NCI-H2107 (cell line): ENCODE results near the gene PCGF3.
"Not testable (repeated sequence)": the region's sequence is repeated elsewhere in the genome, so short reads cannot be mapped to it uniquely, and the experiment has no call there.

Experiments
- DNase-seq: peaks from one replicate; lab custom pipeline; 2025; lab: John Stamatoyannopoulos, UW

PCGF3 gene

GRCh38 chr4:797066-797465 lies 91.4 kb downstream of the PCGF3 start:
- DNase-seq: no peak

- no peak for DNase-seq
These were observed 95.9 kb downstream of the PCGF3 start for GRCh38 chr4:801436-802124.

- DNase-seq: no peak
These were observed 98.3 kb downstream of the PCGF3 start for GRCh38 chr4:803884-804283.

GRCh38 chr4:804804-805203 lies 99.2 kb downstream of the PCGF3 start:
- no peak for DNase-seq

GRCh38 chr4:806979-807378 lies 101.3 kb downstream of the PCGF3 start:
- DNase-seq: not testable (repeated sequence)

- DNase-seq: no peak
These were observed 102.2 kb downstream of the PCGF3 start for GRCh38 chr4:807792-808191.

GRCh38 chr4:808860-809570 lies 103.4 kb downstream of the PCGF3 start:
- no peak for DNase-seq

GRCh38 chr4:813900-814299 lies 108.3 kb downstream of the PCGF3 start:
- DNase-seq: no peak

- no peak for DNase-seq
These were observed 108.7 kb downstream of the PCGF3 start for GRCh38 chr4:814312-814850.

GRCh38 chr4:815464-816146 lies 110.0 kb downstream of the PCGF3 start:
- no peak for DNase-seq

- DNase-seq: no peak
These were observed 112.7 kb downstream of the PCGF3 start for GRCh38 chr4:818106-818921.

- DNase-seq: no peak
These were observed 114.0 kb downstream of the PCGF3 start for GRCh38 chr4:819401-820229.
